Endothelial cell (in vitro differentiated cells): ENCODE results near the gene SLC5A9. TPM values are rescaled to one million over a fixed set of nuclear protein-coding genes. Genes with fewer than 3 reads are reported as not detected.

ENCODE experiments used
- DNase-seq: peaks from one replicate; pipeline ENCODE4 v3.0.0; 2021; ENCODE audit warnings: low spot score
- H3K27ac Mint-ChIP-seq: one replicate; pipeline ENCODE4 v1.8.0; 2021; ENCODE audit warnings: mixed read lengths, inconsistent platforms; ENCODE audit not compliant: unreplicated experiment
- H3K27me3 Mint-ChIP-seq: one replicate; pipeline ENCODE4 v1.8.0; 2021; ENCODE audit warnings: mild to moderate bottlenecking, moderate library complexity, mixed read lengths, inconsistent platforms; ENCODE audit not compliant: unreplicated experiment
- H3K36me3 Mint-ChIP-seq: one replicate; pipeline ENCODE4 v1.8.0; 2021; ENCODE audit warnings: mild to moderate bottlenecking, low read depth, mixed read lengths, inconsistent platforms; ENCODE audit not compliant: unreplicated experiment
- H3K4me1 Mint-ChIP-seq: one replicate; pipeline ENCODE4 v1.8.0; 2021; ENCODE audit warnings: mild to moderate bottlenecking, mixed read lengths, inconsistent platforms; ENCODE audit not compliant: unreplicated experiment
- H3K4me3 Mint-ChIP-seq: one replicate; pipeline ENCODE4 v1.8.0; 2021; ENCODE audit warnings: mild to moderate bottlenecking, mixed read lengths, inconsistent platforms; ENCODE audit not compliant: unreplicated experiment
- H3K9me3 Mint-ChIP-seq: one replicate; pipeline ENCODE4 v1.8.0; 2021; ENCODE audit warnings: mixed read lengths, inconsistent platforms; ENCODE audit not compliant: unreplicated experiment
- total RNA-seq: library from RNA; stranded (reverse); fragmentation: NEBNext Ultra II Directional; extraction: Animal tissue kit (Norgen Biotek cat#: 25700); gene quantifications from one replicate; pipeline ENCODE4 v1.2.1, GENCODE V29; 2021; ENCODE audit not compliant: unreplicated experiment
- TF ChIP-seq, protein P1 (sequence below): fragments of 200-600 bp; sonication (generic); IDR thresholded peaks from one replicate; pipeline ENCODE4 v1.5.0; 2021; ENCODE audit warnings: antibody characterized with exemption; ENCODE audit not compliant: unreplicated experiment

SLC5A9 gene
- total RNA-seq, 1 donor from 2014 or later: 1.1 TPM

DNA sequence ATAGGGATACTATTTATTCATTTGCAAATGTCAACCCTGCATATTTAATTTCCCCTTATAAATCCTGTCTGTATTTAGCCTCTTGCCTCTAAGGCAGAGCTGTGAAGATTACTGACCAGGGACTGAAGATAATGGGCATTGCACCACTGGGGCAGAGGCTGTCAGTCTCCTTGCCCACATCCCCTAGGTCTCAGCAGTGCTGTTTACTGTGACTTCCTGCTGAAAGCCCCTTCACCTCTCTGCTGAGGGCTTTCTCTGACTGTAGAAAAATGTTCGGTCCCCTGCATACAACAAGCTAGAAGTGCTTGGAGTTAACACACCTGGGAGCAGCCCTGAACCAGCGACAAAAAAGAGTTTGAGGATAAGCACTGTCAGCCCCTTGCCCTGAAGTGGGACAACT is 28.8 kb downstream of the SLC5A9 start:
- H3K36me3 Mint-ChIP-seq: peaks cover 16% of the 10 kb centered on the region
- H3K9me3 Mint-ChIP-seq: no peaks in the 10 kb centered on the region
- no peak for DNase-seq
- TF ChIP-seq, protein P1, sequence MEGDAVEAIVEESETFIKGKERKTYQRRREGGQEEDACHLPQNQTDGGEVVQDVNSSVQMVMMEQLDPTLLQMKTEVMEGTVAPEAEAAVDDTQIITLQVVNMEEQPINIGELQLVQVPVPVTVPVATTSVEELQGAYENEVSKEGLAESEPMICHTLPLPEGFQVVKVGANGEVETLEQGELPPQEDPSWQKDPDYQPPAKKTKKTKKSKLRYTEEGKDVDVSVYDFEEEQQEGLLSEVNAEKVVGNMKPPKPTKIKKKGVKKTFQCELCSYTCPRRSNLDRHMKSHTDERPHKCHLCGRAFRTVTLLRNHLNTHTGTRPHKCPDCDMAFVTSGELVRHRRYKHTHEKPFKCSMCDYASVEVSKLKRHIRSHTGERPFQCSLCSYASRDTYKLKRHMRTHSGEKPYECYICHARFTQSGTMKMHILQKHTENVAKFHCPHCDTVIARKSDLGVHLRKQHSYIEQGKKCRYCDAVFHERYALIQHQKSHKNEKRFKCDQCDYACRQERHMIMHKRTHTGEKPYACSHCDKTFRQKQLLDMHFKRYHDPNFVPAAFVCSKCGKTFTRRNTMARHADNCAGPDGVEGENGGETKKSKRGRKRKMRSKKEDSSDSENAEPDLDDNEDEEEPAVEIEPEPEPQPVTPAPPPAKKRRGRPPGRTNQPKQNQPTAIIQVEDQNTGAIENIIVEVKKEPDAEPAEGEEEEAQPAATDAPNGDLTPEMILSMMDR: no peak
- H3K27ac Mint-ChIP-seq: no peak overlapping the region
- H3K4me1 Mint-ChIP-seq: peaks cover 31% of the 10 kb centered on the region
- H3K27me3 Mint-ChIP-seq: peaks cover 3% of the 10 kb centered on the region
- no peak overlapping the region for H3K4me3 Mint-ChIP-seq

DNA sequence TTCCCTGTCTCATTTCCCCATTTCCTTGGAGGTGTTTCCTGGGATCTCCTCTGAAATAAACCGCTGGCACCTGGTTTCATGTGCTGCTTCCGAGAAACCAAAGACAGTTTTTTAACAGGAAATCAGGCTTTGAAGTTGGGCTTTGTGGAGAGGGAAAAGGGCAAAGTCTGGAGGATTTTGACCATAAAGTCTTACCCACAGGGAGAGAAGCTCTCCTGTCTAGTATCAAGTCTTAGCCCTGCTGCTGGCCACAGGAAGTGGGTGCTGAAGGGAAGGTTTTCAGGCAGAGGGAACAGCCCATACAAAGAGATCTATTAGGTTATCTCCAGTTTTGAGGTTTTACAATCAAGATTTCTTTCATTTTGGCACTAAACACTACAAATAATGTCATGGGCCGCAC is 29.3 kb downstream of the SLC5A9 start:
- no peaks in the 10 kb centered on the region for H3K9me3 Mint-ChIP-seq
- H3K4me1 Mint-ChIP-seq: peaks cover 27% of the 10 kb centered on the region
- H3K4me3 Mint-ChIP-seq: no peak overlapping the region
- no peak for DNase-seq
- TF ChIP-seq, protein P1: no peak
- H3K27me3 Mint-ChIP-seq: peaks cover 3% of the 10 kb centered on the region
- peaks cover 16% of the 10 kb centered on the region for H3K36me3 Mint-ChIP-seq
- no peak overlapping the region for H3K27ac Mint-ChIP-seq

DNA sequence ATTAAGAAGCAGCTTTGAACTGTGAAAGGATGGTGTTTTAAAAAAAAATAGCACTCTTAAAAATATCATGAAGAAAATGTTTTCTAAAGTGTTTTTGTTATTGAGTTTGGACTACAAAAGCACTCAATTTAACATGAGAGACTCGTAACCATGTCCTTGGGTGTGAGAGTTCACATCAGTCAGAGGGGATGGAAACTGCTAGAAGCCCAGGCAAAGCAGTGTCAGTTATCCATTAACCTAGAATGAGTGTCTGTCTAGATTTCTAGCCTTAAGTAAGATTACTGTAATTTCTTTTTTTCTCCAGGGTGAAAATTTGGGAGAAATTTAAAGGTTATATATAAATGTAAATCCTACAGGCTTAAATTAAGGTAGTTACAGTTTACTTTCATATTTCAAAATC is 31.7 kb downstream of the SLC5A9 start:
- no peaks in the 10 kb centered on the region for H3K9me3 Mint-ChIP-seq
- H3K4me3 Mint-ChIP-seq: no peak overlapping the region

DNA sequence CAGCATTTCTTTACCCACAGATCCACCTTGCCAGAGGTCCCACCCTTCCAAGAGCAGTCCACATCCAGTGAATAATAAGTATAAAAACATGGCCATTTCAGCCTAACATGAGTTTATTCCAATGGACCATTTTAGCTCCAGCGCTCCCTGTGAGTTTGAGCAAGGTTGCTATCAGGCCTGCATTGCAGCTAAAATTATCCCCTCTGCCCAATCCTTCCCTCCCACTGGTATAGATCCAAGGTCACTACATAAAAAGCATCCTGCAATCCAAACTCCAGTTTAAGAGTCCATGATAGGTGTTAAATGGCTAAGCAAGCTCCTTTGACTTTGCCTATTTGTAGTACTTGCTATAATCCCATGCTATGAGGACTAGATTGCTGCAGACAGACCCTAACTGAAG is 35.6 kb downstream of the SLC5A9 start:
- Mint-ChIP-seq H3K36me3 (no peaks in the 10 kb centered on the region), H3K27me3 (no peaks in the 10 kb centered on the region), H3K4me3 (no peak overlapping the region), H3K4me1 (no peaks in the 10 kb centered on the region), H3K27ac (no peak overlapping the region), H3K9me3 (no peaks in the 10 kb centered on the region)
- TF ChIP-seq, protein P1: no peak
- no peak for DNase-seq

More for the DNA sequence above, 31.7 kb downstream of the SLC5A9 start:
- Mint-ChIP-seq H3K27ac (no peak overlapping the region), H3K4me1 (peaks cover 11% of the 10 kb centered on the region), H3K27me3 (peaks cover 3% of the 10 kb centered on the region), H3K36me3 (peaks cover 4% of the 10 kb centered on the region)
- TF ChIP-seq, protein P1: no peak
- no peak for DNase-seq

DNA sequence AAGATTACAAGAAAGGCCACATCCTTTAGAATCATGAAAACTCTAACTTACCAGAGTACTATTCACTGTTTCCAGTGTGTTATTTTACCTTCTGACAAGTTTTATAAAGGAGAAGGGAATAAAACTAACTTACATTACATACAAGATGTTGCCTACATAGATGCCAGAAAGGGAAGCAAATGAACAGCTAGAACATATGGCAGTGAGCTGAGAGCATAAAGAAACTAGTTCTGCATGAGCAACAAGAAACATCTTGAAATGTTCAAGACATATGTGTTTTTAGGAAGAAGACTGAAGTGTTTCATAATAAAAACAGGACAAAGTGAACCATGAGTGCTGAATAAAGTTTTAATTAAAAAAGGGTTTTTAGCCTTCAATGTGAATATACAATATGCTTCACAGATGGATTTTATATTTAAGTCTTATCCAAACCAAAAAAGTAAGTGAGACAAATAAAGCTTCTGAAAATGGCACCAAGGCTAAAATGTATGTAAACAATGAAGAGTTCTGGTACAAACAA is 39.4 kb downstream of the SLC5A9 start:
- H3K4me1 Mint-ChIP-seq: no peaks in the 10 kb centered on the region
- TF ChIP-seq, protein P1: no peak
- no peak overlapping the region for H3K4me3 Mint-ChIP-seq
- no peaks in the 10 kb centered on the region for H3K27me3 Mint-ChIP-seq
- DNase-seq: no peak
- H3K36me3 Mint-ChIP-seq: no peaks in the 10 kb centered on the region
- H3K27ac Mint-ChIP-seq: no peak overlapping the region
- no peaks in the 10 kb centered on the region for H3K9me3 Mint-ChIP-seq
